ENCODE measurements around the gene TSFM.

DNA sequence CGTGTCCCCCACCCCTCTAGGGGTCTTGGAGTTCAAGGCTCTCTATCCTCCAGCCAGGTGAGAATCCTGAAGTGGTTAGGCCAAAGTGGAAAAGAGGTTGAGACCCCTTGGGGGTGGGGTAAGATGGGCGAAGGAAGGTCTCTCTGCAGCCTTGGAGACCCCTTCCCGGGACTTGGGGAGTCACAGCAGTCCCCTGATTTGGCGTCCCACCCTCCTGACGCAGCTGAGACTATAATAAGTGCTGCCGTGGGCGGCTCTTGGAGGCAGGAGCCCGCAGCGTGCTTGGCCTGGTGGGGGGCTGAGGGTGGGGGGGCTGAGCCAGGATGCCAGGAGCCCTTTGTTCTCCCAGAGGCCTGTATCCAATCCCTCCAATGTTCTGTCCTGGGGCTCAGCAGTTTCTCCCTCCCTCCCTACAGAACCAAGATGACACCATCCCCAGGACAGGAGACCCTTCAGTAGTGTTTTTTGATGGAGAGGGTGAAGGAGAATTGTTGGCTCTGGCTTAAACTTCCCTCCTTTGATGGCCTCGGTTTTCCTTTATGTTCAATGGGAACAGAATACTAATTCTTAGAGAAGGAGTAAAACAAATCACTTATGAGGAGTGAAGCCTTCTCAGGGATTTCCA, 42.6 kb upstream of the TSFM start:
- TF ChIP-seq, protein P1, sequence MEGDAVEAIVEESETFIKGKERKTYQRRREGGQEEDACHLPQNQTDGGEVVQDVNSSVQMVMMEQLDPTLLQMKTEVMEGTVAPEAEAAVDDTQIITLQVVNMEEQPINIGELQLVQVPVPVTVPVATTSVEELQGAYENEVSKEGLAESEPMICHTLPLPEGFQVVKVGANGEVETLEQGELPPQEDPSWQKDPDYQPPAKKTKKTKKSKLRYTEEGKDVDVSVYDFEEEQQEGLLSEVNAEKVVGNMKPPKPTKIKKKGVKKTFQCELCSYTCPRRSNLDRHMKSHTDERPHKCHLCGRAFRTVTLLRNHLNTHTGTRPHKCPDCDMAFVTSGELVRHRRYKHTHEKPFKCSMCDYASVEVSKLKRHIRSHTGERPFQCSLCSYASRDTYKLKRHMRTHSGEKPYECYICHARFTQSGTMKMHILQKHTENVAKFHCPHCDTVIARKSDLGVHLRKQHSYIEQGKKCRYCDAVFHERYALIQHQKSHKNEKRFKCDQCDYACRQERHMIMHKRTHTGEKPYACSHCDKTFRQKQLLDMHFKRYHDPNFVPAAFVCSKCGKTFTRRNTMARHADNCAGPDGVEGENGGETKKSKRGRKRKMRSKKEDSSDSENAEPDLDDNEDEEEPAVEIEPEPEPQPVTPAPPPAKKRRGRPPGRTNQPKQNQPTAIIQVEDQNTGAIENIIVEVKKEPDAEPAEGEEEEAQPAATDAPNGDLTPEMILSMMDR (IDR thresholded peaks at IDR 0.05 in 2 of 3, conservative IDR thresholded peaks at IDR 0.05 in 1 of 3; ENCODE audit: borderline replicate concordance in 1 of 3, insufficient read depth in 1 of 3, low read depth in 2 of 3, low read length in 2 of 3), result no peak
- TF ChIP-seq EZH2 (IDR thresholded peaks at IDR 0.05) (no peak), CBX3 (IDR thresholded peaks at IDR 0.05; ENCODE audit: low read depth) (no peak), SIN3A (IDR thresholded peaks at IDR 0.05; ENCODE audit: low read depth) (no peak), POLR2A (IDR thresholded peaks at IDR 0.05; ENCODE audit: borderline replicate concordance, extremely low read depth, insufficient read depth, insufficient read length) (no peak), FOSL1 (IDR thresholded peaks at IDR 0.05; ENCODE audit: low read depth) (no peak), ELF1 (IDR thresholded peaks at IDR 0.05; ENCODE audit: borderline replicate concordance, low read depth) (no peak), ZFX (IDR thresholded peaks at IDR 0.05) (no peak), REST (IDR thresholded peaks at IDR 0.05; ENCODE audit: low read depth) (no peak)
